Measurements from ENCODE around the gene B4GALT2.
A peak's percentile ranks its signal among the peaks of the same experiment; 100 is the strongest.

B4GALT2 gene

DNA sequence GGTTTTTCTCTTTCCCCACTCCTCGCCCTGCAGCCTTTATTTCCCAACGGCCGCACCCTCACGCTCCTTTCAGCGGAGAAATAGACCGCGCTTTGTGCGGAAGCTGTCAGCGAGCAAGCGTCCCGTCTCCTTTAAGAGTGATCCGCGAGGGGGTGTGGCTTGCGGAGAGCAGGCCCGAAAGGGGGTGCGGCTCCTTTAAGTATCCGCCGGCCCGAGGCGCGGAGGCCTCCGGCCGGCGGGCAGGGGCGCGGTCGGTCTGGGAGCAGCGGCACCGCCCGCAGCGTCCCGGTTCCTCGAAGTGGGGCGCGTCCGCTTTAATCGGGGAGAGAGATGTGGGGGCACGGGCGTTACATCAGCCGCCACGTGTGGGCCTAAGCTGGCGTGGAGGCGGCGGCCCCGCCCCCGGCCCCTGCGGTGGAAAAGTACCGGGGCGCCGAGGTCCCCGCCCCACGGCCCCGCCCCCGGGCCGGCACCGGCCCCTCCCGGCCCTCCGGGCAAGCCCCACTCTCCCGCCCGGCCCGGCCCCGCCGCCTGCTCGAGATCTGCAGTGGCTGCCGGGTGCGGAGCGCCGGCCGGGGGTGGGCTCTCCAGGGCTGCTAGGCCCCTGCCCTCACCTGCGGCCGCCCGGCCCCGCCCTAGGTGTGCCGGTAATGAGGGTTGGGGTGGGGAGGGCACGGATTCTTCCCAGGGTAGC, 51.0 kb downstream of the B4GALT2 start:
- peak; percentile 73 for DNase-seq (ENCODE audit: low read depth)

GRCh38 chr1:44030605-44031251, 51.7 kb downstream of the B4GALT2 start:
- peak; percentile 39 for DNase-seq (ENCODE audit: low read depth)

DNA sequence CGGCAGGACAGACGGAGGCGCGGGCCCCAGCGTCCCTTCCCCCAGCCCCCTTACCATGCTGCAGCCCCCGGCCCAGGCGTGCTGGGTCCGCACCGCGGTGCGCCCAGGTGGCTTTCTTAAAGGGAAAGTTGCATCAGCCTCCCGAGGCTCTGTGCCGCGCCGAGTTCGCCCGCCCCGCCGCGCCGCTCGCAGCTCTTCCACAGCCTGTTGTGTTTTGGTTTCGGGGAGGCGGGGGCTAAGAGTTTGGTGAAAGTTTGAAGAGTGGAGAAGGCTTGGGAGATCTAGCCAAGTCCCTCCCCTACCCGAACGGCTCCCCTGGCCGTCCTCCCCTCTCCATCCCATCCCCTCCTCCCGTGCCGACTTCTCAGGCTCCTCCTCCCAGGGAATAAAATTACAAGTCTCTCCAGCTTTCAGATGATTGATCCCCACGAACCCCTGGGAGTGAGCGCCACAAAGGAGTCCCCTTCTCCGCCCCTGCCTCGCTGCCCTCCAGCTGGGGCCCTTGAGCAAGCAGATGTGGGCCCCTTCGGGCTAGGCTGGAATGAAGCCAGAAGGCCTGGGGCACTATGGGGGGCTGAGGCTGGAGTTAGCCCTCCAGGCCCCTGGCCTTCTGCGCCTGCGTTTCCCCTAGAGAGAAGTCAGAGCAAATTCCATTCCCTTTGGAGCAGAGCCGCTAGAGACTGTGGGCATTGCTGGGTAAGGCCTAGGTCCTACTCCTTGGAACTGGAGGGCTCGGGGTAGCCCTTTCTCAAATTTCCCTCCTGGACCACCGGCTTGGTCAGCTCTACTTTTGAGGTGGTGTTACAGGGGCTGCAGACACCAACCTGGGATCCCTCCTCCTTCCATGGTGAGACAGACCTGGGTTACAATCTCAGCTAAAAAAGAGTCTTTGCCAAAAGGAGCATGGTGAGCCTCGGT, 52.5 kb downstream of the B4GALT2 start, which contains the start of gene SLC6A9:
Gene SLC6A9, minus strand, starts transcription at position 211 of the 918 bp plus-strand sequence. CDS start 7,185 bp downstream, outside the sequence.
- no peak for DNase-seq (ENCODE audit: low read depth)

GRCh38 chr1:44032170-44032790, 53.3 kb downstream of the B4GALT2 start:
- no peak for DNase-seq (ENCODE audit: low read depth)

DNA sequence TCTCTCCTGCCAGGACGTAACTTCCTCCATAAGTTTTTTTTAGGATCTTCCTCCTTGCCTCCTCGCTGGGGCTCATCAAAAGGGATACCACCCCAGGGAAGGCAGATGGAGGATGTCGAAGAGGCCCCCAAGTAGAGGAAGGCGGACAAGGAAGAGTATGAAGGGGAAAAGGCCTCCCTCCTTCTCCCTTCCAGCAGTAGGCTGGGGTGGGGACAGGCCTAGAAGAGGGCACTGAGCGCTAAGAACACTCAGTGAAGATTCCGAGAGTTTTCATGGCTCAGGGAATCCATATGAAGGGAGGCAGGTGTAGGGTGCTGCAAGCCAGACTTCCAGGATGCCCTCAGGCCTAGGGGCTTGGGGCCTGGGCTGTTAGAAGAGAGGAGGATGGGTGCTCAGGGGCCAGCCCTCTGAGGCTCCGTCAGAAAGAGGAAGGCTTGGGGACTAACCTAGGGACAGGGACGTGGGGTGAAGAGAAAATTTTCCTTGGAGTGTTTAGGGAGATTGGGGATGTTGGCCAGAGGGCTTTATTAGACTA, 54.1 kb downstream of the B4GALT2 start:
- DNase-seq (ENCODE audit: low read depth): no peak

DNA sequence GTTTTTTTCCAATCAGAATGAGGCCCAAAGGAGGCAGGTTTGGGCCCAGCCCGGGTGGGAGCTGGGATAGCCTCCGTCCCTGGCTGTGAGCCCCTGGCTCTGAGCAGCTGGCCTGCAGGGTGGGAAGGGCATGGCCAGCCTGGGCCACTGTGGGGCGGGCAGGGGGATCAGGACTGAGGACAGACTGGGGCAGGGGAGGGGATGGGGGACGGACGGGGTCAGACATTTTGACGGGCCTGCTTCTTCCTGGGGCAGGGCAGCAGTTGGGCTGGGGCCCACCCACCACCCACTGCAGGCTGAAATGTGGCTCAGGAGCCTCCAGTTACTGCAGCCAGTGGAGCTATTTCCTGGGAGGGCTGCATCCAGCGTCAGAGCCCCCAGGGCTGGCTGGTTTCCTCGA, 54.7 kb downstream of the B4GALT2 start:
- no peak for DNase-seq (ENCODE audit: low read depth)

DNA sequence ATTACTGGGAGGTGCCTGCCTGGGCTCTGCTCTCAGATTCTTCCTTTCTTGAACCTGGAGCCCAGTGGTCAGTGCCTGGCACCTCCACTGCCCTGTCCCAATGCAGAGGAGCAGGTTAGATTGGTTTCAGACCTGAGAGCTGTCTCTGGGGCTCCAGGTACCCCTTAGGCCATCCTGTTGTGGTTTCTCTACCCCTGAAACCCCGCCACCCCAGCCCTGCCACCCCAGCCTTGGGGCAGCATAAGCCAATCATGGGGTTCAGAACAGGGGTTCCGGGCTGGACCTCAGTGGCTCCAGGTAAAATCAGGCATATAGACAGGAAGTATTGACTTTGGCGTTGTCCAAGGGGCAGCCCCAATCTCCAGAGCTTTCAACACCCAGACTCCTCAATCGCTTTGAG, 55.4 kb downstream of the B4GALT2 start:
- no peak for DNase-seq (ENCODE audit: low read depth)

GRCh38 chr1:44034976-44035716, 56.1 kb downstream of the B4GALT2 start:
- DNase-seq (ENCODE audit: low read depth): no peak

GRCh38 chr1:44035726-44036408, 56.9 kb downstream of the B4GALT2 start:
- no peak for DNase-seq (ENCODE audit: low read depth)

DNA sequence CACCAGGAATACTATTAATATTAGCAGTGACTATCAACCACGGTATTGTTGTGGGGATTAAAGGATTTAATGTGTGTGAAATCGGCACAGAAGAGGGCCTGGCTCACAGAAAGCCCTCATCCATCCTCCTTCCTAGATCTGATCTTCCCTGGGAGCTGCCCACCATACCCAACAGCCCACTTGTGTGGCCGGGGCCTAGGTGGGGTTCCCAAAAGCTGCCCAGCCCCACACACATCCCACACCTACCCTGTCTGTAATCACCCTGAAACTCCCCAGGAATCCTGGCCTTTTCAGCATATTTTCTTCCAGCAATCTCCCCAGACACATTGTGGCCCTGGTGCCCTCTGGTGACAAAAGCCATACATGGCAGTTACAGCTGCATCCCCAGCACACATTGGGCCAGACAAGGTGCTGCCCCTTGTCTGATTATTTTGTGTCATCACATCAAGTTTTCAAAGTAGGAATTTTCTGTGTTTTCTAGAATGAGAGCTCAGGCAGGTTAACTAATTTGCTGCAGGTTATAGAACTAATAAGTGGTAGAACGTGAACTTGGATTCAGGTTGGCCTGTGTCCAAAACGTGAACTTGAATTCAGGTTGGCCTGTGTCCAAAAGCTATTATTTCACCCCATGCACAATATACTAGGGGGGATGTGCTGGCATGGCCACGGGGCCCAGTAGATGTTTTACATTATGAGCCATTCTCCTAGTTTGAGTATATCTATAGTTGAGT, 57.6 kb downstream of the B4GALT2 start:
- DNase-seq (ENCODE audit: low read depth): peak; percentile 53

- DNase-seq (ENCODE audit: low read depth): no peak
These were observed 58.1 kb downstream of the B4GALT2 start for GRCh38 chr1:44037154-44037553.

DNA sequence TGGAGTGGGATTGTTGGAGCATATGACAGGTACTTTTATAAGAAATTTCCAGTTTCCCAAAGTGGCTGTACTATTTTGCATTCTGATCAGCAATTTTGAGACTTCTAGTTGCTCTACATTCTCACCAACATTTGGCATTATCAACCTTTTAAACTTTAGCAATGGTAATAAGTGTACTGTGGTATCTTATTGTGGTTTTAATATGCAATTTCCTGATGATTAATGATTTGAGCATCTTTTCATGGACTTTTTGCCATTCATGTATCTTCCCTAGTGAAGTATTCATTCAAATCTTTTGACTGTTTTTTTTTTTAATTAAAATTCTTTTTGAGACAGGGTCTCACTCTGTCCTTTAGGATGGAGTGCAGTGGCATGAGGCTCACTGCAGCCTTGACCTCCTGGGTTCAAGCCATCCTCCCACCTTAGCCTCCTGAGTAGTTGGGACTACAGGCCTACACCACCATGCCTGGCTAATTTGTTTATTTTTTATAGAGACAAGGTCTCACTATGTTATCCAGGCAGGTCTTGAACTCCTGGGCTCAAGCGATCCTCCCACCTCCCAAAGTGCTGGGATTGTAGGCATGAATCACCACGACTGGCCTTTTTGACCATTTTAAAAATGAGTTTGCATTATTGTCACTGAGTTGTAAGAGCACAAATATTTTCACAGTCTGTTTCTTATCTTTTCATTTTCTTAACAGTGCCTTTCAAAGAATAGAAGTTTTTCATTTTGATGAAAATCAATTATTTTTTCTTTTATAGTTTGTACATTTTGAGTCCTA, 60.1 kb downstream of the B4GALT2 start:
- DNase-seq (ENCODE audit: low read depth): no peak

- DNase-seq (ENCODE audit: low read depth): no peak
These were observed 61.4 kb downstream of the B4GALT2 start for GRCh38 chr1:44040418-44040817.

Measured in T follicular helper cell (primary cell).